Smooth muscle cell (in vitro differentiated cells): ENCODE measurements around the gene EIF2S3. TPM values are rescaled to one million over a fixed set of nuclear protein-coding genes. Genes with fewer than 3 reads are reported as not detected.
"Not testable (repeated sequence)": the region's sequence is repeated elsewhere in the genome, so short reads cannot be mapped to it uniquely, and the experiment has no call there.

Experiments
- DNase-seq: peaks from one replicate; lab custom pipeline; 2025; ENCODE audit not compliant: unreplicated experiment; lab: John Stamatoyannopoulos, UW
- H2AFZ ChIP-seq: fragments of 200-600 bp; sonication (generic); 2 replicates; pipeline ENCODE4 v1.6.0; 2016; ENCODE audit warnings: antibody characterized with exemption, low read depth, mild to moderate bottlenecking
- H3F3A ChIP-seq: fragments of 200-600 bp; sonication (generic); 2 replicates; pipeline ENCODE4 v1.6.0; 2017; ENCODE audit warnings: antibody characterized with exemption, low read depth
- H3K27ac ChIP-seq: fragments of 200-600 bp; sonication (generic); 2 replicates; pipeline ENCODE4 v1.5.1; 2016; ENCODE audit warnings: low read depth, mild to moderate bottlenecking
- H3K27me3 ChIP-seq: fragments of 200-600 bp; sonication (generic); 2 replicates; pipeline ENCODE4 v1.6.1; 2016; ENCODE audit warnings: low read depth, mild to moderate bottlenecking
- H3K36me3 ChIP-seq: fragments of 200-600 bp; sonication (generic); 2 replicates; pipeline ENCODE4 v1.5.1; 2016; ENCODE audit warnings: low read depth
- H3K4me1 ChIP-seq: fragments of 200-600 bp; sonication (generic); 2 replicates; pipeline ENCODE4 v1.5.1; 2016; ENCODE audit warnings: low read depth
- H3K4me2 ChIP-seq: fragments of 200-600 bp; sonication (generic); 2 replicates; pipeline ENCODE4 v1.6.0; 2016; ENCODE audit warnings: mild to moderate bottlenecking
- H3K4me3 ChIP-seq: fragments of 200-600 bp; sonication (generic); 2 replicates; pipeline ENCODE4 v1.5.1; 2016; ENCODE audit warnings: mild to moderate bottlenecking
- H3K79me2 ChIP-seq: fragments of 200-600 bp; sonication (generic); 2 replicates; pipeline ENCODE4 v1.6.0; 2016; ENCODE audit warnings: low read depth, mild to moderate bottlenecking
- H3K9ac ChIP-seq: fragments of 200-600 bp; sonication (generic); 2 replicates; pipeline ENCODE4 v1.6.0; 2016; ENCODE audit warnings: low read depth
- H3K9me3 ChIP-seq: fragments of 200-600 bp; sonication (generic); replicated peaks from 2 replicates; pipeline ENCODE4 v1.5.1; 2016; ENCODE audit warnings: low read depth
- H4K20me1 ChIP-seq: fragments of 200-600 bp; sonication (generic); 2 replicates; pipeline ENCODE4 v1.6.0; 2016; ENCODE audit warnings: low read depth
- WGBS: methylation state at CpG from one replicate; pipeline ENCODE4 v1.1.7; 2016; ENCODE audit warnings: low lambda C conversion rate; 5-methylcytosine and 5-hydroxymethylcytosine counted together
- polyA plus RNA-seq: library from polyadenylated mRNA; unstranded; fragments of >200 nt; fragmentation: Nextera tagmentation; extraction: Ambion mirVana; gene quantifications from 2 replicates; pipeline ENCODE4 v1.2.1, GENCODE V29; 2016
- total RNA-seq: library from RNA; depleted of rRNA; stranded (reverse); fragments of >200 nt; gene quantifications from 2 replicates; pipeline ENCODE4 v1.2.3, GENCODE V29; 2014
- TF ChIP-seq, protein P1 (sequence below): fragments of 200-600 bp; sonication (generic); IDR thresholded peaks from 2 replicates; pipeline ENCODE4 v1.5.1; 2017; ENCODE audit warnings: borderline replicate concordance, mild to moderate bottlenecking, antibody characterized with exemption; ENCODE audit not compliant: insufficient read depth, poor library complexity, severe bottlenecking

The EIF2S3 gene
- total and polyA plus RNA-seq, 2 experiments from 2014 or later, result 54.0 to 240 TPM

DNA sequence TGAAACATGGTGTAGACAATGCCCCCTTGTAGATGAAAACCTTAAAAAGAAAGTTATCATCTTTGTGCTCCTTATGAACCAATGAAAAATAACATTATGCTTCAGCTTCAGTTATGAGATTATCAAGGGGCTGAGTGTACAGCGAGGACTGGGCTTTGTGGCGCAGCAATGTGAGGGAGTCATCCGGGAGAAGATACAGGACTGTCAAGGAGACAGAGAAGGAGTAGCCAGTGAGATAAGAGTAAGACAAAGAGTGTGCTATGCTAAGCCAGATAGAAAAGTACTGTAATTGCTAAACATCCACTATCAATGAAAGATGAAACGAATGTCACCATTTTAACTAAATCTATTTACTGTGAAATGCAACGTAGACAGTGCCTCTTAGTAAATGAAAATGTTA lies 24.2 kb upstream of the EIF2S3 start:
- peak overlapping the region; percentile 2 for H2AFZ ChIP-seq

DNA sequence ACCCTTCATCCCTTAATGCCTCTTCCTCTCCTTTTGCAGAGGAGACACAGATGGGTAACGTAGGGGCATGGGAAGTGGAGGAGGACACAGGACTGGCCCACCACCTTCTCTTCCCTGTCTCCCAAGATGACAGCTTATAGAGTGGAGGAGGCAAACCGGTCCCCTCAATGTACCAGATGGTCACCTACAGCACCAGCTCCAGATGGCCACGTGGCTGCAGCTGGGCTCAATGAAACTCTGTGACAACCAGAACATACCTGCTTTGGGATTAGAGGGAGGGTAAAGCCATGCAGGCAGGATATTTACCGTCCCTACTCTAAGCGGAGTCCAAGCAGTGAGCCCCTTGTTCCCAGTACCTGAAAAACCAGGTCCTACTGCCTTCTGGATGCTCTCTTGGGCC lies 20.3 kb upstream of the EIF2S3 start:
- TF ChIP-seq, protein P1, sequence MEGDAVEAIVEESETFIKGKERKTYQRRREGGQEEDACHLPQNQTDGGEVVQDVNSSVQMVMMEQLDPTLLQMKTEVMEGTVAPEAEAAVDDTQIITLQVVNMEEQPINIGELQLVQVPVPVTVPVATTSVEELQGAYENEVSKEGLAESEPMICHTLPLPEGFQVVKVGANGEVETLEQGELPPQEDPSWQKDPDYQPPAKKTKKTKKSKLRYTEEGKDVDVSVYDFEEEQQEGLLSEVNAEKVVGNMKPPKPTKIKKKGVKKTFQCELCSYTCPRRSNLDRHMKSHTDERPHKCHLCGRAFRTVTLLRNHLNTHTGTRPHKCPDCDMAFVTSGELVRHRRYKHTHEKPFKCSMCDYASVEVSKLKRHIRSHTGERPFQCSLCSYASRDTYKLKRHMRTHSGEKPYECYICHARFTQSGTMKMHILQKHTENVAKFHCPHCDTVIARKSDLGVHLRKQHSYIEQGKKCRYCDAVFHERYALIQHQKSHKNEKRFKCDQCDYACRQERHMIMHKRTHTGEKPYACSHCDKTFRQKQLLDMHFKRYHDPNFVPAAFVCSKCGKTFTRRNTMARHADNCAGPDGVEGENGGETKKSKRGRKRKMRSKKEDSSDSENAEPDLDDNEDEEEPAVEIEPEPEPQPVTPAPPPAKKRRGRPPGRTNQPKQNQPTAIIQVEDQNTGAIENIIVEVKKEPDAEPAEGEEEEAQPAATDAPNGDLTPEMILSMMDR, result no peak
- no peak overlapping the region for H2AFZ ChIP-seq
- no peak overlapping the region for H3K9ac ChIP-seq
- H3F3A ChIP-seq, result no peaks in the 10 kb centered on the region
- H3K79me2 ChIP-seq, result no peaks in the 10 kb centered on the region
- no peak overlapping the region for H3K4me2 ChIP-seq
- no peaks in the 10 kb centered on the region for H3K9me3 ChIP-seq
- H3K36me3 ChIP-seq, result no peaks in the 10 kb centered on the region
- no peak for DNase-seq
- no peak overlapping the region for H3K4me3 ChIP-seq
- H3K27me3 ChIP-seq, result no peaks in the 10 kb centered on the region
- H3K4me1 ChIP-seq, result no peaks in the 10 kb centered on the region
- WGBS, result 87% methylated on average over 5 of the region's 5 CpGs
- H3K27ac ChIP-seq, result no peak overlapping the region
- H4K20me1 ChIP-seq, result no peaks in the 10 kb centered on the region

More for the DNA sequence above, 24.2 kb upstream of the EIF2S3 start:
- Histone ChIP-seq H3K4me1 (peaks cover 9% of the 10 kb centered on the region), H3K9me3 (no peaks in the 10 kb centered on the region), H3K4me3 (no peak overlapping the region), H3K9ac (no peak overlapping the region), H3K27ac (no peak overlapping the region), H3K27me3 (no peaks in the 10 kb centered on the region), H4K20me1 (no peaks in the 10 kb centered on the region), H3K79me2 (no peaks in the 10 kb centered on the region), H3K4me2 (no peak overlapping the region), H3F3A (no peaks in the 10 kb centered on the region), H3K36me3 (no peaks in the 10 kb centered on the region)
- 62% methylated on average over 5 of the region's 5 CpGs for WGBS
- TF ChIP-seq, protein P1, result no peak
- DNase-seq, result no peak

DNA sequence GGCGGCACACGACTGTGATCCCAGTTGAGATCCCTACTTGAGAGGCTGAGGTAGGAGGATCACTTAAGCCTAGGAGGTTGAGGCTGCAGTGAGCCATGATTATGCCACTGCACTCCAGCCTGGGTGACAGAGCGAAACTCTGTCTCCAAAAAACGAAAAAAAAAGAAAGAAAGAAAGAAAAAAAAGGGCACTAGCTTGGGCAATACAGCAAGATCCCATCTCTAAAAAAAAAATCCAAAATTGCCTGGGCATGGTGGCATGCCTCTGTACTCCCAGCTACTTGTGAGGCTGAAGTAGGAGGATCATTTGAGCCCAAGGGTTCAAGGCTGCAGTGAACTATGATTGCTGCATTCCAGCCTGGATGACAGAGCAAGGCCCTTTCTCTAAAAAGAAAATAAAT lies 17.0 kb upstream of the EIF2S3 start:
- TF ChIP-seq, protein P1, result no peak
- Histone ChIP-seq H3K27me3 (no peaks in the 10 kb centered on the region), H3K79me2 (no peaks in the 10 kb centered on the region), H2AFZ (no peak overlapping the region), H3K36me3 (no peaks in the 10 kb centered on the region), H3K4me3 (no peak overlapping the region), H4K20me1 (no peaks in the 10 kb centered on the region), H3K4me1 (no peaks in the 10 kb centered on the region), H3F3A (no peaks in the 10 kb centered on the region), H3K9me3 (no peaks in the 10 kb centered on the region), H3K27ac (no peak overlapping the region), H3K9ac (no peak overlapping the region), H3K4me2 (no peak overlapping the region)
- DNase-seq, result no peak
- 76% methylated on average over 4 of the region's 4 CpGs for WGBS

DNA sequence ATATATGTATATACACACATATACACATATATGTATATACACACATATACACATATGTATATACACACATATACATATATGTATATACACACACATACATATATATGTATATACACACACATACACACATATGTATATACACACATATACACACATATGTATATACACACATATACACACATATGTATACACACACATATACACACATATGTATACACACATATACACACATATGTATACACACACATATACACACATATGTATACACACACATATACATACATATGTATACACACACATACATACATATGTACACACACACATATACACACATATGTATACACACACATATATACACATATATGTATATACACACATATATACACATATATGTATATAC lies 8.7 kb upstream of the EIF2S3 start:
- H3K27ac ChIP-seq, H3K79me2 ChIP-seq, H3K27me3 ChIP-seq, H4K20me1 ChIP-seq, H3K4me2 ChIP-seq, H3K9ac ChIP-seq, H3K9me3 ChIP-seq, H2AFZ ChIP-seq, H3F3A ChIP-seq, H3K4me3 ChIP-seq, H3K4me1 ChIP-seq, H3K36me3 ChIP-seq, DNase-seq: not testable (repeated sequence)

DNA sequence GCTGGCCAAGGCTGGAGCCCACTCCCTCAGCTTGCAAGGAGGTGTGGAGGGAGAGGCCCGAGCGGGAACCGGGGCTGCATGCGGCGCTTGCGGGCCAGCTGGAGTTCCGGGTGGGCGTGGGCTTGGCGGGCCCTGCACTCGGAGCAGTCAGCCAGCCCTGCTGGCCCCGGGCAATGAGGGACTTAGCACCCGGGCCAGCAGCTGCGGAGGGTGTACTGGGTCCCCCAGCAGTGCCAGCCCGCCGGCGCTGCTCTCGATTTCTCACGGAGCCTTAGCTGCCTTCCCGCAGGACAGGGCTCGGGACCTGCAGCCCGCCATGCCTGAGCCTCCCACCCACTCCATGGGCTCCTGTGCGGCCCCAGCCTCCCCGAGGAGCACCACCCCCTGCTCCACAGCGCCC lies 5.1 kb upstream of the EIF2S3 start:
- not testable (repeated sequence) for H3K36me3 ChIP-seq

DNA sequence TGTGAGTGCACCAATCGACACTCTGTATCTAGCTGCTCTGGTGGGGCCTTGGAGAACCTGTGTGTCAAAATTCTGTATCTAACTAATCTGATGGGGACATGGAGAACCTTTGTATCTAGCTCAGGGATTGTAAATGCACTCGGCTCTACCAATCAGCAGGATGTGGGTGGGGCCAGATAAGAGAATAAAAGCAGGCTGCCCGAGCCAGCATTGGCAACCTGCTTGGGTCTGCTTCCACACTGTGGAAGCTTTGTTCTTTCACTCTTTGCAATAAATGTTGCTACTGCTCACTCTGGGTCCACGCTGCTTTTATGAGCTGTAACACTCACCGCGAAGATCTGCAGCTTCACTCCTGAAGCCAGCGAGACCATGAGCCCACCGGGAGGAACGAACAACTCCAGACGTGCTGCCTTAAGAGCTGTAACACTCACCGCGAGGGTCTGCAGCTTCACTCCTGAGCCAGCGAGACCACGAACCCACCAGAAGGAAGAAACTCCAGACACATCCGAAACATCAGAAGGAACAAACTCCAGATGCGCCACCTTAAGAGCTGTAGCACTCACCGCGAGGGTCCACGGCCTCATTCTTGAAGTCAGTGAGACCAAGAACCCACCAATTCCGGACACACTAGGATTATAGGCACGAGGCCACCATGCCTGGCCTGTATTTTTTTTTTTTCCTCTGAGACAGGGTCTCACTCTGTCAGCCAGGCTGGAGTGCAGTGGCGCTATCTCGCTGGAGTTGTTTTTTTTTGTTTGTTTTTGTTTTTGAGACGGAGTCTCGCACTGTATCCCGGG lies 4.0 kb upstream of the EIF2S3 start:
- not testable (repeated sequence) for H3K79me2 ChIP-seq, H3K36me3 ChIP-seq, H3K27me3 ChIP-seq, H2AFZ ChIP-seq, H4K20me1 ChIP-seq, H3K4me3 ChIP-seq, H3F3A ChIP-seq, H3K9ac ChIP-seq, H3K4me1 ChIP-seq, DNase-seq, H3K27ac ChIP-seq, H3K4me2 ChIP-seq, H3K9me3 ChIP-seq
- whole genome bisulfite sequencing, result 80% methylated on average over 26 of the region's 26 CpGs

More for the DNA sequence above, 5.1 kb upstream of the EIF2S3 start:
- not testable (repeated sequence) for H3F3A ChIP-seq, H3K4me2 ChIP-seq, H4K20me1 ChIP-seq, H3K9me3 ChIP-seq, H3K9ac ChIP-seq, H3K79me2 ChIP-seq, H3K27ac ChIP-seq, H2AFZ ChIP-seq, H3K27me3 ChIP-seq, DNase-seq, H3K4me1 ChIP-seq, H3K4me3 ChIP-seq
- WGBS, result 95% methylated on average over 22 of the region's 24 CpGs
